ENCODE data around the gene DLGAP3.

Gene DLGAP3

GRCh38 chr1:34928699-34929496 is 552 bp downstream of the DLGAP3 start:
- DNase-seq, result no peak

GRCh38 chr1:34928066-34928696 is 1.3 kb downstream of the DLGAP3 start:
- DNase-seq, result no peak

- DNase-seq, result no peak
Measured at GRCh38 chr1:34927316-34927715, 2.1 kb downstream of the DLGAP3 start.

- no peak for DNase-seq
Measured at GRCh38 chr1:34926894-34927293, 2.6 kb downstream of the DLGAP3 start.

- no peak for DNase-seq
Measured at GRCh38 chr1:34926156-34926555, 3.3 kb downstream of the DLGAP3 start.

GRCh38 chr1:34925730-34926129 is 3.7 kb downstream of the DLGAP3 start:
- DNase-seq, result no peak

- DNase-seq, result peak; percentile 81
Measured at GRCh38 chr1:34924759-34925555, 4.5 kb downstream of the DLGAP3 start.

GRCh38 chr1:34923490-34923889 is 6.0 kb downstream of the DLGAP3 start:
- DNase-seq, result no peak

- DNase-seq, result peak; percentile 29
Measured at GRCh38 chr1:34918977-34919561, 10.4 kb downstream of the DLGAP3 start.

GRCh38 chr1:34918386-34918976 is 11.0 kb downstream of the DLGAP3 start:
- DNase-seq, result no peak

GRCh38 chr1:34917017-34917416 is 12.4 kb downstream of the DLGAP3 start:
- DNase-seq, result no peak

GRCh38 chr1:34916104-34916503 is 13.3 kb downstream of the DLGAP3 start:
- DNase-seq, result no peak

GRCh38 chr1:34915521-34915920 is 13.9 kb downstream of the DLGAP3 start:
- DNase-seq, result no peak

- no peak for DNase-seq
Measured at GRCh38 chr1:34914958-34915357, 14.5 kb downstream of the DLGAP3 start.

- DNase-seq, result no peak
Measured at GRCh38 chr1:34911465-34911864, 18.0 kb downstream of the DLGAP3 start.

- DNase-seq, result no peak
Measured at GRCh38 chr1:34910425-34910824, 19.0 kb downstream of the DLGAP3 start.

GRCh38 chr1:34908369-34908768 is 21.1 kb downstream of the DLGAP3 start:
- DNase-seq, result no peak

GRCh38 chr1:34907487-34908090 is 21.9 kb downstream of the DLGAP3 start:
- no peak for DNase-seq

- no peak for DNase-seq
Measured at GRCh38 chr1:34906756-34907155, 22.7 kb downstream of the DLGAP3 start.

- DNase-seq, result no peak
Measured at GRCh38 chr1:34906222-34906621, 23.2 kb downstream of the DLGAP3 start.

GRCh38 chr1:34905098-34905459 is 24.4 kb downstream of the DLGAP3 start:
- no peak for DNase-seq

Data from stimulated activated CD8-positive, alpha-beta memory T cell treated with anti-CD3 and anti-CD28 coated beads, Interleukin-4, amount 100 ng/mL, for 48 hours (primary cell).